CD8-positive, alpha-beta memory T cell (primary cell): ENCODE results near the gene SUMF1. TPM values are rescaled to one million over a fixed set of nuclear protein-coding genes. Genes with fewer than 3 reads are reported as not detected.

Experiments used
- polyA plus RNA-seq: library from polyadenylated mRNA; unstranded; fragments of 300-500 nt; fragmentation: Illumina TruSeq; gene quantifications from one replicate; pipeline ENCODE4 v1.2.3, GENCODE V29; 2021
- total RNA-seq, 2 experiments: library from RNA; stranded (reverse); gene quantifications; one replicate each; pipeline ENCODE4 v1.2.3, GENCODE V29; 2021

The SUMF1 gene
- total and polyA plus RNA-seq, 3 experiments from 2014 or later = 12.1 to 28.7 (median 13.0) TPM

Other genes starting within 250 kb of the SUMF1 start
- 10 to 100 TPM; 18.4 to 18.6 TPM for gene SETMAR, start 163.9 kb downstream of the SUMF1 start, total RNA-seq
- gene SETMAR, start 163.9 kb downstream of the SUMF1 start, polyA plus RNA-seq = 12.0 TPM
- gene ITPR1, start 26.1 kb upstream of the SUMF1 start, total RNA-seq = 10 to 100 TPM; 82.6 to 85.8 TPM
- gene ITPR1, start 26.1 kb upstream of the SUMF1 start, polyA plus RNA-seq = 14.9 TPM